Large intestine (tissue), 3 donors: Measurements from ENCODE around the gene ZCCHC7. TPM values are rescaled to one million over a fixed set of nuclear protein-coding genes. Genes with fewer than 3 reads are reported as not detected.
"Not testable (repeated sequence)": the region's sequence is repeated elsewhere in the genome, so short reads cannot be mapped to it uniquely, and the experiment has no call there.

Experiments
- DNase-seq, 2 donors: peaks; one replicate each; pipeline versions ENCODE4 v3.0.0 to v3.0.0-alpha.2; 2013
- H3K27ac ChIP-seq: one replicate; pipeline ENCODE4 v1.5.1; 2013; ENCODE audit warnings: low read length
- H3K27me3 ChIP-seq: 2 replicates; pipeline ENCODE4 v1.6.1; 2013; ENCODE audit warnings: low read length; ENCODE audit not compliant: control insufficient read depth, insufficient read depth
- H3K36me3 ChIP-seq: 2 replicates; pipeline ENCODE4 v1.6.1; 2013; ENCODE audit warnings: low read length; ENCODE audit not compliant: control insufficient read depth, insufficient read depth
- H3K4me1 ChIP-seq: one replicate; pipeline ENCODE4 v1.6.1; 2013; ENCODE audit warnings: low read length; ENCODE audit not compliant: control insufficient read depth, insufficient read depth
- H3K4me3 ChIP-seq: one replicate; pipeline ENCODE4 v1.5.1; 2013; ENCODE audit warnings: low read length
- H3K9me3 ChIP-seq: one replicate; pipeline ENCODE4 v1.6.1; 2013; ENCODE audit warnings: mild to moderate bottlenecking, low read depth, low read length, moderate library complexity; ENCODE audit not compliant: control insufficient read depth
- WGBS: methylation state at CpG from one replicate; pipeline ENCODE4 v1.1.5; 2013; ENCODE audit warnings: low lambda C conversion rate; ENCODE audit not compliant: insufficient coverage; 5-methylcytosine and 5-hydroxymethylcytosine counted together
- polyA plus RNA-seq: library from polyadenylated mRNA; unstranded; fragments of 120-200 nt; gene quantifications from one replicate; pipeline ENCODE4 v1.2.1, GENCODE V29; 2013

The ZCCHC7 gene
- polyA plus RNA-seq, 1 donor, result 15.0 TPM

- no peaks in the 10 kb centered on the region for H3K4me1 ChIP-seq
- H3K36me3 ChIP-seq, result no peaks in the 10 kb centered on the region
- H3K27ac ChIP-seq, result no peak overlapping the region
- H3K4me3 ChIP-seq, result no peak overlapping the region
- H3K27me3 ChIP-seq, result no peaks in the 10 kb centered on the region
- H3K9me3 ChIP-seq, result no peaks in the 10 kb centered on the region
- no peak for DNase-seq
Measured at GRCh38 chr9:37292896-37293295, 172.5 kb downstream of the ZCCHC7 start.

- Histone ChIP-seq H3K4me3 (no peak overlapping the region), H3K9me3 (no peaks in the 10 kb centered on the region), H3K36me3 (no peaks in the 10 kb centered on the region), H3K27ac (no peak overlapping the region), H3K27me3 (no peaks in the 10 kb centered on the region), H3K4me1 (no peaks in the 10 kb centered on the region)
- no CpG with 5 or more reads among the region's 3 CpGs for WGBS
- no peak for DNase-seq
Measured at GRCh38 chr9:37293664-37294524, 173.5 kb downstream of the ZCCHC7 start.

GRCh38 chr9:37295178-37295577 lies 174.8 kb downstream of the ZCCHC7 start:
- H3K4me1 ChIP-seq, result no peaks in the 10 kb centered on the region
- no peaks in the 10 kb centered on the region for H3K9me3 ChIP-seq
- WGBS, result 100% methylated on average over 1 of the region's 1 CpG
- H3K4me3 ChIP-seq, result no peak overlapping the region
- no peaks in the 10 kb centered on the region for H3K36me3 ChIP-seq
- H3K27me3 ChIP-seq, result no peaks in the 10 kb centered on the region
- no peak for DNase-seq
- no peak overlapping the region for H3K27ac ChIP-seq

GRCh38 chr9:37295796-37296195 lies 175.4 kb downstream of the ZCCHC7 start:
- Histone ChIP-seq H3K4me3 (no peak overlapping the region), H3K9me3 (no peaks in the 10 kb centered on the region), H3K36me3 (no peaks in the 10 kb centered on the region), H3K27ac (no peak overlapping the region), H3K27me3 (no peaks in the 10 kb centered on the region), H3K4me1 (no peaks in the 10 kb centered on the region)
- no peak for DNase-seq

- 80% methylated on average over 1 of the region's 3 CpGs for WGBS
- no peak for DNase-seq
Measured at GRCh38 chr9:37297592-37297991, 177.2 kb downstream of the ZCCHC7 start.

GRCh38 chr9:37300620-37301019 lies 180.2 kb downstream of the ZCCHC7 start:
- Histone ChIP-seq H3K4me3 (no peak overlapping the region), H3K27me3 (no peaks in the 10 kb centered on the region), H3K36me3 (peaks cover 4% of the 10 kb centered on the region), H3K9me3 (no peaks in the 10 kb centered on the region), H3K4me1 (no peaks in the 10 kb centered on the region), H3K27ac (no peak overlapping the region)
- DNase-seq, result no peak
- WGBS, result no CpG with 5 or more reads among the region's 1 CpG

More at GRCh38 chr9:37297592-37297991, 177.2 kb downstream of the ZCCHC7 start:
- no peaks in the 10 kb centered on the region for H3K27me3 ChIP-seq
- H3K27ac ChIP-seq, result no peak overlapping the region
- H3K36me3 ChIP-seq, result no peaks in the 10 kb centered on the region
- H3K4me1 ChIP-seq, result no peaks in the 10 kb centered on the region
- H3K4me3 ChIP-seq, result no peak overlapping the region
- no peaks in the 10 kb centered on the region for H3K9me3 ChIP-seq

GRCh38 chr9:37301042-37301853 lies 180.9 kb downstream of the ZCCHC7 start:
- H3K4me3 ChIP-seq, result no peak overlapping the region
- WGBS, result no CpG with 5 or more reads among the region's 2 CpGs
- no peaks in the 10 kb centered on the region for H3K27me3 ChIP-seq
- H3K27ac ChIP-seq, result no peak overlapping the region
- H3K9me3 ChIP-seq, result no peaks in the 10 kb centered on the region
- H3K4me1 ChIP-seq, result no peaks in the 10 kb centered on the region
- no peak for DNase-seq
- H3K36me3 ChIP-seq, result peaks cover 4% of the 10 kb centered on the region

GRCh38 chr9:37301854-37302172 lies 181.4 kb downstream of the ZCCHC7 start:
- no peak for DNase-seq
- 38% methylated on average over 1 of the region's 1 CpG for WGBS
- Histone ChIP-seq H3K27ac (no peak overlapping the region), H3K4me1 (no peaks in the 10 kb centered on the region), H3K4me3 (no peak overlapping the region), H3K36me3 (peaks cover 4% of the 10 kb centered on the region), H3K27me3 (no peaks in the 10 kb centered on the region), H3K9me3 (no peaks in the 10 kb centered on the region)

- no peak overlapping the region for H3K4me3 ChIP-seq
- H3K4me1 ChIP-seq, result no peaks in the 10 kb centered on the region
- 100% methylated on average over 1 of the region's 3 CpGs for WGBS
- H3K36me3 ChIP-seq, result peaks cover 4% of the 10 kb centered on the region
- no peak overlapping the region for H3K27ac ChIP-seq
- H3K27me3 ChIP-seq, result no peaks in the 10 kb centered on the region
- DNase-seq, result peak; percentile 4 to 16
- H3K9me3 ChIP-seq, result no peaks in the 10 kb centered on the region
Measured at GRCh38 chr9:37302277-37302676, 181.9 kb downstream of the ZCCHC7 start.

GRCh38 chr9:37303272-37303671 lies 182.9 kb downstream of the ZCCHC7 start:
- DNase-seq, H3K4me1 ChIP-seq, H3K9me3 ChIP-seq, H3K36me3 ChIP-seq, H3K27ac ChIP-seq, H3K4me3 ChIP-seq, H3K27me3 ChIP-seq: not testable (repeated sequence)
- 92% methylated on average over 7 of the region's 11 CpGs for WGBS
